ENCODE results near the gene IL15RA. TPM values are rescaled to one million over a fixed set of nuclear protein-coding genes. Genes with fewer than 3 reads are reported as not detected.

IL15RA gene
- total RNA-seq, 4 donors from 2014 or later, result 17.7 to 21.9 (median 20.6) TPM

GRCh38 chr10:5970527-5970926 lies 6.8 kb downstream of the IL15RA start:
- H3K27me3 ChIP-seq, result no peaks in the 10 kb centered on the region
- no peak for ATAC-seq
- peak overlapping the region in 3 of 4 donors; percentile 62 to 65 (median 63) for H3K27ac ChIP-seq
- 90 to 97% methylated on average over 3 of the region's 3 CpGs for WGBS, 2 donors (ENCODE audit: low coverage in 1 of 2)
- H3K4me1 ChIP-seq, result peaks cover 0 to 13% (median 2%) of the 10 kb centered on the region in 3 donors
- no peak overlapping the region for H3K4me3 ChIP-seq
- H3K9me3 ChIP-seq, result no peaks in the 10 kb centered on the region
- no peak for TF ChIP-seq CTCF (IDR thresholded peaks at IDR 0.05)
- TF ChIP-seq POLR2A (IDR thresholded peaks at IDR 0.05), result no peak
- no peak for TF ChIP-seq POLR2AphosphoS5 (IDR thresholded peaks at IDR 0.05)
- TF ChIP-seq EP300 (IDR thresholded peaks at IDR 0.05), result no peak
- peaks cover 0 to 6% of the 10 kb centered on the region in 2 donors for H3K36me3 ChIP-seq

DNA sequence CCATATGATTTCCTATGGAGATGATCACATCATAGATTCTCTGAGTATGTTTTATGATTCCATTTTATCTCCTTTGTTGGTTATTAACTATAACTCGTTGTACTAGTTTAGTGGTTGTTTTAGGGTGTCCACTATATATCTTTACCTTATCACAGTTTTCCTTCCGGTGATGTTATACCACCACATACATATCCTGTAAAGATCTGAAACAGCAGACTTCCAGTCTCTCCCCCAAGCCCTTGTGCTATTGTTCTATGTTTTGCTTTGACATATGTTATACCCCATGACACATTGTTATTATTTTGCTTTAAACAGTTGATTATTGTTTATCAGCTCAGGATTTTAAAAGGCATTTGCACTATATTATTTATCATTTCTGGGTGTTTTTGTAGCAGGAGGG lies 7.3 kb downstream of the IL15RA start:
- WGBS, 2 donors (ENCODE audit: low coverage in 1 of 2), result 84 to 100% methylated on average over 1 to 2 of the region's 2 CpGs
- H3K36me3 ChIP-seq, result peaks cover 0 to 11% of the 10 kb centered on the region in 2 donors
- H3K27ac ChIP-seq, result no peak overlapping the region
- H3K27me3 ChIP-seq, result no peaks in the 10 kb centered on the region
- no peak for TF ChIP-seq POLR2AphosphoS5 (IDR thresholded peaks at IDR 0.05)
- TF ChIP-seq POLR2A (IDR thresholded peaks at IDR 0.05), result no peak
- no peak for TF ChIP-seq CTCF (IDR thresholded peaks at IDR 0.05)
- no peak for TF ChIP-seq EP300 (IDR thresholded peaks at IDR 0.05)
- no peaks in the 10 kb centered on the region for H3K9me3 ChIP-seq
- H3K4me1 ChIP-seq, result peaks cover 0 to 8% (median 0%) of the 10 kb centered on the region in 3 donors
- no peak overlapping the region for H3K4me3 ChIP-seq
- ATAC-seq, result no peak

GRCh38 chr10:5968681-5969453 lies 8.5 kb downstream of the IL15RA start:
- Histone ChIP-seq H3K27ac (no peak overlapping the region), H3K27me3 (no peaks in the 10 kb centered on the region), H3K4me1 (no peaks in the 10 kb centered on the region), H3K4me3 (no peak overlapping the region), H3K36me3 (peaks cover 0 to 20% of the 10 kb centered on the region in 2 donors), H3K9me3 (no peaks in the 10 kb centered on the region)
- WGBS, 2 donors (ENCODE audit: low coverage in 1 of 2), result 87 to 90% methylated on average over 7 to 9 of the region's 9 CpGs
- ATAC-seq, result no peak
- no peak for TF ChIP-seq EP300 (IDR thresholded peaks at IDR 0.05)
- TF ChIP-seq POLR2A (IDR thresholded peaks at IDR 0.05), result no peak
- no peak for TF ChIP-seq CTCF (IDR thresholded peaks at IDR 0.05)
- no peak for TF ChIP-seq POLR2AphosphoS5 (IDR thresholded peaks at IDR 0.05)

GRCh38 chr10:5968037-5968680 lies 9.2 kb downstream of the IL15RA start:
- Histone ChIP-seq H3K27ac (no peak overlapping the region), H3K27me3 (no peaks in the 10 kb centered on the region), H3K4me3 (no peak overlapping the region), H3K36me3 (peaks cover 0 to 25% of the 10 kb centered on the region in 2 donors), H3K9me3 (no peaks in the 10 kb centered on the region), H3K4me1 (no peaks in the 10 kb centered on the region)
- no peak for ATAC-seq
- WGBS, 2 donors (ENCODE audit: low coverage in 1 of 2), result 86 to 90% methylated on average over 1 to 4 of the region's 5 CpGs
- TF ChIP-seq POLR2A (IDR thresholded peaks at IDR 0.05) (no peak), CTCF (IDR thresholded peaks at IDR 0.05) (no peak), EP300 (IDR thresholded peaks at IDR 0.05) (no peak), POLR2AphosphoS5 (IDR thresholded peaks at IDR 0.05) (no peak)

Data from gastroesophageal sphincter (tissue), 4 donors.